GM13977 (cell line): ENCODE results near the gene RTN1.

Experiments used
- DNase-seq: peaks from one replicate; pipeline ENCODE4 v3.0.0; 2012; ENCODE audit warnings: low spot score
- in situ Hi-C: fragments of 300-500 bp; cut with MboI; formaldehyde crosslinking; loops from one replicate; pipeline ENCODE4 v1.12.0; 2022; ENCODE audit warnings: low sequenced_read_pairs, low pct_unique_long_range_greater_than_20kb, mixed read lengths, inconsistent platforms; ENCODE audit not compliant: unreplicated experiment
- TF ChIP-seq, protein P1 (sequence below): IDR thresholded peaks from 2 replicates; pipeline ENCODE4 v1.5.1; 2012; ENCODE audit warnings: mild to moderate bottlenecking, control low read depth; ENCODE audit not compliant: insufficient read depth; ENCODE audit errors: extremely low read depth, missing control alignments

The RTN1 gene

DNA sequence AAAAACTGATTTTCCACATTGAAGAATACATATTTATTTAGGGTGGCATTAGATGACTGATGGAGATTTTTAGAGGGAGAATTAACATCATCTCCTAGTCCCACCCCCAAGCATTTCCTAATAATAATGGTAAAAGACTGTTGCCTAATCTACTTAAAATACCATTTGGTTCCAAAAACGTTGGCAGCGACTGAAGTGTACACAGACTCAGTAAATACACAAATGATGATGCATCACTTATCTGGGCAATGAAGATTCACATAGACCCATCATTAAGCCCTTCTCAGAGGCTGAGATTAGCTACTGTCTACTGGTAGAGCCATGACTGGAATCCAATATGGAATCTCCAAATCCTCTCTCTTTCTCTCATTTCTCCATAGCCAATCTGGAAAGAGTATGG lies 18.2 kb downstream of the RTN1 start:
- TF ChIP-seq, protein P1, sequence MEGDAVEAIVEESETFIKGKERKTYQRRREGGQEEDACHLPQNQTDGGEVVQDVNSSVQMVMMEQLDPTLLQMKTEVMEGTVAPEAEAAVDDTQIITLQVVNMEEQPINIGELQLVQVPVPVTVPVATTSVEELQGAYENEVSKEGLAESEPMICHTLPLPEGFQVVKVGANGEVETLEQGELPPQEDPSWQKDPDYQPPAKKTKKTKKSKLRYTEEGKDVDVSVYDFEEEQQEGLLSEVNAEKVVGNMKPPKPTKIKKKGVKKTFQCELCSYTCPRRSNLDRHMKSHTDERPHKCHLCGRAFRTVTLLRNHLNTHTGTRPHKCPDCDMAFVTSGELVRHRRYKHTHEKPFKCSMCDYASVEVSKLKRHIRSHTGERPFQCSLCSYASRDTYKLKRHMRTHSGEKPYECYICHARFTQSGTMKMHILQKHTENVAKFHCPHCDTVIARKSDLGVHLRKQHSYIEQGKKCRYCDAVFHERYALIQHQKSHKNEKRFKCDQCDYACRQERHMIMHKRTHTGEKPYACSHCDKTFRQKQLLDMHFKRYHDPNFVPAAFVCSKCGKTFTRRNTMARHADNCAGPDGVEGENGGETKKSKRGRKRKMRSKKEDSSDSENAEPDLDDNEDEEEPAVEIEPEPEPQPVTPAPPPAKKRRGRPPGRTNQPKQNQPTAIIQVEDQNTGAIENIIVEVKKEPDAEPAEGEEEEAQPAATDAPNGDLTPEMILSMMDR: no peak
- DNase-seq: no peak
- in situ Hi-C loops: no loop called here

DNA sequence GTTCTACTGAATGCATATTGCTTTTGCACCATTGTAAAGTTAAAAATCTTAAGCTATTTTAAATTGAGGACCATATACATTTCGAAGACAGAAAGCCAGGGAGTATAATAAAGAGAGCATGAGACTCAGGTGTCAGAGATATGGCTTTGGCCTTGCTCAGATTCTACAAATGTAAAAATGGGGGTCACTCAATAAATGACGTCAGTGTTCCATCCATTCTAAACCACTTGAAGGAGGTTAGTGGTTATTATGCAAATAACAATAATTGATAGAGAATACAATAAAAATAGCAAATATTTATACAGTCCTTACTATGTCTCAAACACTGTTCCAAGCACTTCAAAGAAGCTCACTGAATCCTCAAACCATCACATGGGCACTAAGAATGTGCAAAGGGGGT lies 20.1 kb downstream of the RTN1 start:
- TF ChIP-seq, protein P1: no peak
- in situ Hi-C loops: no loop called here
- DNase-seq: no peak

DNA sequence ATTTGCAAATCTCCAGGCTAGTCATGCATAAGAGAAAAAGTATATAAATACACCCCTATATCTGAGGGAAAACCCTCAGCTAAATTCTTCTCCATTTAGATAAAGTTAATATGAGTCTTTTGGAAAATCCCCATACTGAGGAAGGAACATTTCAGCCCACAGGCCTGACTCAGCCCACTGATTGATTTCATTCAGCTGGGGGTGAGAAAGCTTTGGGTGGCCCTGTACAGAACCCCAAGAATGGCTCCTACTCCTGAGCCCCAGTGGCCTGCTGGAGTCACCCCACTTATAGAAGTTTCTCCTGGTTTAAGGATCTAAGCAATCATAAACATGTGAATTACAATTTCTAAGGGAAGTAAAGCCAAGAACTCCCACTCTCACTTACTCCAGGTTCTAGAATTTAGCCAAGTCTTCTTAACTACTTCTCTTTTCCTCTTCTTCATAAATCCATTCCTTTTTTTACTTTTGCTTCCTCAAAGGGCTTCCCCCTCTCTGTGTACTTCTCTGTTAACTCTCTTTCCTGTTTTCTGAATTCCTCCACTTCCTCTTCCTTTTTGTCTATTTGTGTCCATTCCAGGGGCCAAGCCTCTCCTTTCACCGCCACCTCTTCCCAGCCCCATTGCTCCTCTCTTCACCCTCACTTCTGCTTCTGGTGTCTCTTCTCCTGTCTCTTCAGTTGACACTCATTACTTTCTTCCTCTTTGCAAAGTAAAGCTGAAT lies 21.0 kb downstream of the RTN1 start:
- TF ChIP-seq, protein P1: no peak
- in situ Hi-C loops: no loop called here
- no peak for DNase-seq

DNA sequence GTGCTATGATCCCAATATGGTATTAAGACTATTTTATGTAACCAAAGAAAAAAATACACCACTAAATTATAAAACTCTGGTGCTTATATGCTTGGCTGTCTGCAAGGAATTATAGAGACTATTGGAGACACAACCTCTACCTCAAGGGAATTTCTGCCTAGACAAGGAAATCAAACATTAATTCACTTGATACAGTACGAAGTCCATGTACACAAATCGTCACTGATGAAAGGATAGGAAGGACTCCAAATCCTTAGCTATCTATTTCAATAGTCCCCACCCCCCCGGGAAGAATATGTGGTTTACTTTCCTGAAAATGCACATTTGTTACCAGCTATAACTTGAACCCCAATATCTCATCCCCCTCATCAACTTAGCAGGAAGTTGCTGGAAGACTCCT lies 21.9 kb downstream of the RTN1 start:
- in situ Hi-C loops: no loop called here
- TF ChIP-seq, protein P1: no peak
- no peak for DNase-seq

DNA sequence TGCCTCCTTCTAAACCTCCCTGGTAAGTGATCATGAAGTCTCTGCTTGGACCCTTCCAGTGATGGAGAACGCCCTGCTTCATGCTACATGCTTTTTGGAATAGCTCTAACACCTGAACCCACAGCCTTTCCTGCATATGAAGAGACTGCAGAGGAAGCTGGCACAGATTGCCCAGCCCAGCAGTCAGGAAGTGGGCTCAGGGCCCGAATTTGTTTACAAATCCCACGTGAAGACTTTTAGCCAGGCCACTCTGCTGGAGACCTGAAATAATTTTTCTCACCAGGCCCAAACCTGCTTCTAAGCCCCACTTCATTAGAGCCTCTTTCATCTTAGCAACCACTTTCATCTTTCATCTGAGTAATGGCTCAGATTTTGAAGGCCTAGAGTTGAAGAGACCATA lies 22.9 kb downstream of the RTN1 start:
- TF ChIP-seq, protein P1: no peak
- DNase-seq: no peak
- in situ Hi-C loops: no loop called here

DNA sequence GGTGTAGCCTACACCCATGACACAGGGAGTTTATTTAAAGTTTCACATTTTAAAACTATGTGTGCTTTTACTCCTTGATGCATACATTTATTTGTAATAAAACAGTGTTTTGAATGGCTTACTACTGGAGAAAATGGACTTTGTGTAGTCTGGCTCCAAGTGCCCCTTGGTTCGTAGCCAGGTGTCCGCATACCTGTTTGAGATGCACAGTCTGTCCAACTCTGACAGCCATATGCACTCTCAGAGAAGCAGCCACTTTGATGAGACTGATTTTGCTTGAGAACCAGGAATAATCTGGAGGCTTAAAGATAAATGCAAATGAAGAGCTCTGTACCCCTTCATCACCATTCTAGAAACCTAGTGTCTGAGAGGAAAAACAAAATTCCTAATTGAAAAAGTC lies 24.0 kb downstream of the RTN1 start:
- DNase-seq: no peak
- TF ChIP-seq, protein P1: no peak
- in situ Hi-C loops: no loop called here
